CD1c-positive myeloid dendritic cell (primary cell): ENCODE measurements around the gene YWHAH.
"Not testable (repeated sequence)": the region's sequence is repeated elsewhere in the genome, so short reads cannot be mapped to it uniquely, and the experiment has no call there.

Source experiments
- DNase-seq: peaks from one replicate; pipeline ENCODE4 v3.0.0-alpha.2; 2016; ENCODE audit errors: extremely low spot score

The YWHAH gene

GRCh38 chr22:31981976-31982375, 37.6 kb downstream of the YWHAH start:
- not testable (repeated sequence) for DNase-seq

DNA sequence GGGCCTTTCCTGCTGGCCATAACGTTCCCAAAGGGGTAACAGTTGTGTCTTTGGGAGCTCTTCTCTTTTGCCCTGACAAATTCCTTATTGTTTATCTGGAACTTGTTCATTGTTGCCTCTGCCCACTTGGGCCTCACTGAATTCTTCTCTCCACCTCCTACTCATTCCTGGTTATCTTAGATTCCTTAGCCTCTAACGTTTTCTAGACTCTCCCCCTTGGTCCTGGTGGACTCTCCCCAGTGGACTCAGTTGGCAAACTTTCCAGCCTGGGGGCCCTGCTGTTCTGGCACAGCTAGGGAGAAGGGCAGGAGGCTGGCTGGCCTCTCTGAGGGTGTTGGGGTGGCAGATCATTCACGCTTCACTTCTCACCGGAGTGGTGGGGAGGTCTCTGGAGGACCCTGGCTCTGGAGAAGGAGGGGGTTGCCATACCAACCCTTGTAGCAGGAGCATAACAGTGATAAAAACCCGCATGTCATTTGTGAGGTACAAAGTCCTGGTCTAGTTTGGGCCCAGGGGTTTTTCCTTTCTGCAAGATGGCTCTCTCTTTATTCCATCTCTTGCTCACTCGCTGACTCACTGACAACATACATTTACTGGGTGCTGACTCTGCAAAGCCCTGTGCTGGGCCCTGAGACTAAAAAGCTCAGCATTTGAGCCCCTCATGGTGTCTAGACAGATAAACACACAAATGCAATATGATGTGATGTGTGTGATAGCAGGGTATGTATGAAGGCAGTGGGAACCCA, 39.7 kb downstream of the YWHAH start:
- DNase-seq, result no peak

- no peak for DNase-seq
Observed at GRCh38 chr22:31987218-31987617, 42.9 kb downstream of the YWHAH start.

GRCh38 chr22:31991102-31991839, 46.9 kb downstream of the YWHAH start:
- no peak for DNase-seq

DNA sequence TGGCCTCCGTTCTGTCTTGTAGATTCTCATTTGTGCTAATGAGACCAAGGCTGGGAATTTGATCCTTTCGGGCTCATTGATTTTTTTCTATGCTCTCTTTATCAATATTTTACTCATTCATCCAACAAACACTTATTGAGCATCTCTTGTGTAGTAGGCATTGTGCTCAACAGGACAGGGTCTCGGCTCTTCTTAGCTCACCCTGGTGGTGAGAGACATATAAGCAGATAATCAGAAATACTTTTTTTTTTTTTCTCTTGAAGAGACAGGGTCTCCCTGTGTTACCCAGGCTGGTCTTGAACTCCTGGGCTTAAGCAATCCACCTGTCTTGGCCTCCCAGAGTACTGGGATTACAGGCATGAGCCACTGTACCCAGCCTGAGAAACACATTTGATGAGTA, 50.7 kb downstream of the YWHAH start:
- no peak for DNase-seq

- no peak for DNase-seq
Observed at GRCh38 chr22:31995807-31996206, 51.5 kb downstream of the YWHAH start.

- DNase-seq, result no peak
Observed at GRCh38 chr22:31998784-31999385, 54.5 kb downstream of the YWHAH start.

DNA sequence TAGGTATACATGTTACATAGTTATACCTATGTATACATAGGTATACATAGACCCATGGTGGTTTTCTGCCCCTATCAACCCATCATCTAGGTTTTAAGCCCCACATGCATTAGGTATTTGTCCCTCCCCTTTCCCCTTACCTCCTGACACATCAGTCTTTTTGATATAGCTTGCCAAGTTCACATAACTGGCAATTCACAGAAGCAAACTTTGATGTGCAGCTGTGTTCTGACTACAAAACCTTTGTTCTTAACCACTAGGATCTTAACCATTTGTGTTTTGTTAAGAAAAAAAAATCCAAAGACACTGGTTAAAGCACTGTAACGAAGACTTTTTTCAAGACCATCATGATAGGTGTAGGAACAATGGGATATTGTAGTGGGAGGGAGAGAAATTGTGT, 55.8 kb downstream of the YWHAH start:
- no peak for DNase-seq

DNA sequence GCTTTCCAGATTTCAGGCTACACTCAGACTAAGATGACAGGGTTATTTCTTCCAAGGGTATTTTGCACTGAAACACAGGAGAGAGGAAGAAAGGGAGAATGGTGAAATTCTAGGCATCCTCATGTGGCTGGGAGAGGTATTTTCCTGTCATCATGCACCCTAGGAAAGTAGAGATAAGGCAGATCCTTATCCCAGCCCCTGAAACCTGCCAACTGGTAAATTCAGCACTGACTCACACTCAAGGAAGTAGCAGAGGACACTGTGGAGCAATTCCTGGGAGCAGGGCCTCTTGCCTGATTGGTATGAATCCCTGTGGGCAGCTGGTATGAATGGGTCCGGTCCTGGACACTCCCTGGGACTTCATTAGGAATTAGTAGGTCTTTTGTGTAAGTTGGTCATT, 61.1 kb downstream of the YWHAH start:
- DNase-seq, result no peak
